Right renal cortex interstitium (tissue), 3 donors: Measurements from ENCODE around the gene C1QTNF12. TPM values are rescaled to one million over a fixed set of nuclear protein-coding genes. Genes with fewer than 3 reads are reported as not detected.

Experiments used
- DNase-seq, 3 donors: peaks; one replicate each; pipeline ENCODE4 v3.0.0-alpha.2; 2013; ENCODE audit warnings: low read depth in 3 of 3, low spot score in 2 of 3
- polyA plus RNA-seq, 3 donors: library from polyadenylated mRNA; unstranded; fragments of 120-200 nt; gene quantifications; one replicate each; pipeline ENCODE4 v1.2.1, GENCODE V29; 2013; ENCODE audit not compliant: insufficient read length in 3 of 3

The C1QTNF12 gene, protein sequence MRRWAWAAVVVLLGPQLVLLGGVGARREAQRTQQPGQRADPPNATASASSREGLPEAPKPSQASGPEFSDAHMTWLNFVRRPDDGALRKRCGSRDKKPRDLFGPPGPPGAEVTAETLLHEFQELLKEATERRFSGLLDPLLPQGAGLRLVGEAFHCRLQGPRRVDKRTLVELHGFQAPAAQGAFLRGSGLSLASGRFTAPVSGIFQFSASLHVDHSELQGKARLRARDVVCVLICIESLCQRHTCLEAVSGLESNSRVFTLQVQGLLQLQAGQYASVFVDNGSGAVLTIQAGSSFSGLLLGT
- polyA plus RNA-seq, result 1 to 10 TPM; 7.0 to 8.6 (median 7.4) TPM

- DNase-seq, result no peak
These were observed at the start of gene C1QTNF12 for GRCh38 chr1:1246577-1247340. C1QTNF12 (minus strand) TSS chr1:1246722; CDS start chr1:1246690, 32 bp downstream.

DNA sequence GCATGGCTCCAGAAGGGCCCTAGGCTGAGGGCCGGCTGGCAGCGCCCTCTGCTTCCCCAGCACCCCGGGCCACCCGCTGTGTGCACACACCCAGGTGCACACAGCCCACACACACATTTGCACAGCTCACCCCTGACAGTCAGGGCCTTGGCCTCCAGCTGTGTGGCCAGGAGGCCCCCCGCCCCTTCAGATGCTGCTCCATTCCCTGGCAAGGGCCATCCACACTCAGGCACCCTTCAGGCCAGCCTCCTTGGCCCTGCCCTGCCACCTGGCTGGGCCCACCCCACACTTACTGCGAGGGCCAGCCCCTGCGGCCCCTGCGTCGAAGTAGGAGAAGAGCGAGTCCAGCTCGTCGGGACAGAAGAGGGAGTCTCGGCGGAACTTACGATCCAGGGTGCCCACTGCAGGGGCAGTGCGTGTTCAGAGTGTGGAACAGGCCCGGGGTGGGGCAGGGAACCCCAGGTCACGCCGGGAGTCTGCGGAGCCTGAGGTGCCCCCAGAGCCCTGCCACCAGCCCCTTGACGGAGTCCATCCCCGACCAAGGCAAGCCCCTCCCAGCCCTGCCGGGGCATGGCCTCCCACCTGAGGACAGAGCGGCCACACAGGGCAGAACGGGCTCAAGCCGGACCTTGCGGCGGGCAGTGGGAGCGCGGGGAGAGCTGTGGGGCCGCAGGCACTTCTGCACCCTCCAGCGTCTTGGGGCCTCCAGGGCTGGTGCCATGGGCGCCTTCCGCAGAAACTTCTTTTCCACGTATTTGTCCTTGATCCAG lies 48.8 kb upstream of the C1QTNF12 start:
- DNase-seq, result no peak

- DNase-seq, result no peak
These were observed 47.8 kb upstream of the C1QTNF12 start for GRCh38 chr1:1294250-1294890.

DNA sequence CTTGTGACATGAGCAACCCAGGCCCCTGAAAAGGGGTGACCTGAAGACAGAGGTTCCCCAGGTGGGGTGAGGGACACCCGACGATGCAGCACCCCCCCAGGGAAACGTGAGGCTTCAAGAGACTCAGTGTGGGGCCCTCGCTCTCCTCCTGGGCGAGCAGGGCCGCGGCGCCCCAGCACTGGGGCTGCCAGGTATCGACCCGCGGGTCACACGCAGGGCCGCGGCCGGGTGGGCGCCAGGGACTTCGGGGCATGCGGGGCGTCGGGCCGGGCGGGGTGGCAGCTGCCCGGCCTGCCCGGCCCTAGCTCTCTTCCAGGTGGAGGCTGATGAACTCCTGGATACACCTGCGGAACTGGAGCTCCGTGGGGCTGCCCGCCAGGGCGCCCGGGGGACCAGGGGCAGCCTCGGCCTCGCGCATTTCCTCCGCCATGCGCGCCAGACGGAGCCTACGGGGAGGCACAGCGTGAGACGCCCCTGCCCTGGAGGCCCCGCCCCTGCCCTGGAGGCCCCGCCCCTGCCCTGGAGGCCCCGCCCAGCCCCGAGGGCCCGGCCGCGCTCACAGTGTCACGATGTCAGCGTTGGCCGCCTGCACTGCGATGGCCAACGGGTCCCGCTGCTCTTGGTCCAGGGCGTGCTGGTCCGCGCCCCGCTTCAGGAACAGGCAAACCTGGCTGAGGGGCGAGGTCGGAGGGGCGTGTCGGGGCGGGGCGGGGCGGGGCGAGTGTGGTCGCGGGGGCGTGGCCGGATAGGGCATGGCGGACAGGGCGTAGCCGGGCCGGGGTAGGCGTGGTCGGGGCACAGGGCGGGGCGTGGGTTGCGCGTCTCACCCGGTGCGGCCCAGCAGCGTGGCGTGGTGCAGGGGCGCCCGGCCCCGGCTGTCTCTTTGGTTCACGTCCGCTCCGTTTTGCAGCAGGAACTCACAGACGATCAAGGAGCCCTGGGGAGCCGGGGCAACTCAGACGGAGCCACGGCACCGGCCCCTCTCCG lies 47.0 kb upstream of the C1QTNF12 start:
- no peak for DNase-seq

GRCh38 chr1:1292851-1293250 lies 46.3 kb upstream of the C1QTNF12 start:
- DNase-seq, result no peak

DNA sequence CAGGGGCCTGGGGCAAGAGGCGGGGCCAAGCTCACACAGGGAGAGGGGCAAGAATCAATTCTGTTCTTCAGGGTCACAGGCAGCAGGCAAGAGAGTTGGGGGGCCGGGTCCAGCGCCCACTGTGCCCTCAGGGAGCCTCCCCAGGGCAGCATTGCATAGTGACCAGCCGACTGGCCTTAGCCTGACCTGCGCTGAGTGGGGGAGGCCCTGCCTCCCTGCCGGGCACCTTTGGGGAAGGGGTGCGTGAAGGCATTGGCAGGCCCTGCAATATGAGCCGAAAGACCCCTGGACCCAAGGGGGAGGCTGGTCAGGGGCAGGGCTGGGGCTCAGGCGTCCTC lies 45.9 kb upstream of the C1QTNF12 start:
- no peak for DNase-seq

GRCh38 chr1:1291548-1292441 lies 45.3 kb upstream of the C1QTNF12 start:
- peak in 2 of 3 donors; percentile 59 to 61 for DNase-seq

GRCh38 chr1:1291023-1291528 lies 44.6 kb upstream of the C1QTNF12 start:
- no peak for DNase-seq

DNA sequence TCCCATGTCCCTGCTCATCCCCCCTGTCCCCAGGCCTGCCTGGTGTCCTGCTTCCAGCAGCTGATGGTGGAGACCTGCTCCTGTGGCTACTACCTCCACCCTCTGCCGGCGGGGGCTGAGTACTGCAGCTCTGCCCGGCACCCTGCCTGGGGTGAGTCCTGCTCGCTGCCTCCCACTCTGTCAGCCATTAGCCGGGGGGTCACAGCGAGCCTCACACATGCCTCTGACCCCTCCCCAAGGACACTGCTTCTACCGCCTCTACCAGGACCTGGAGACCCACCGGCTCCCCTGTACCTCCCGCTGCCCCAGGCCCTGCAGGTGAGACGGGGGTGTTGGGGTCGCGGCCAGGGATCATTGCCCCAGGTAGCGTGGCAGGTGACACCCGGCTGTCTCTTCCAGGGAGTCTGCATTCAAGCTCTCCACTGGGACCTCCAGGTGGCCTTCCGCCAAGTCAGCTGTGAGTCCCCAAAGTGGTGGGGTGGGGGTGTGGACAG lies 43.8 kb upstream of the C1QTNF12 start:
- no peak for DNase-seq

GRCh38 chr1:1287288-1288110 lies 41.0 kb upstream of the C1QTNF12 start:
- no peak for DNase-seq

- DNase-seq, result no peak
These were observed 40.1 kb upstream of the C1QTNF12 start for GRCh38 chr1:1286313-1287261.

DNA sequence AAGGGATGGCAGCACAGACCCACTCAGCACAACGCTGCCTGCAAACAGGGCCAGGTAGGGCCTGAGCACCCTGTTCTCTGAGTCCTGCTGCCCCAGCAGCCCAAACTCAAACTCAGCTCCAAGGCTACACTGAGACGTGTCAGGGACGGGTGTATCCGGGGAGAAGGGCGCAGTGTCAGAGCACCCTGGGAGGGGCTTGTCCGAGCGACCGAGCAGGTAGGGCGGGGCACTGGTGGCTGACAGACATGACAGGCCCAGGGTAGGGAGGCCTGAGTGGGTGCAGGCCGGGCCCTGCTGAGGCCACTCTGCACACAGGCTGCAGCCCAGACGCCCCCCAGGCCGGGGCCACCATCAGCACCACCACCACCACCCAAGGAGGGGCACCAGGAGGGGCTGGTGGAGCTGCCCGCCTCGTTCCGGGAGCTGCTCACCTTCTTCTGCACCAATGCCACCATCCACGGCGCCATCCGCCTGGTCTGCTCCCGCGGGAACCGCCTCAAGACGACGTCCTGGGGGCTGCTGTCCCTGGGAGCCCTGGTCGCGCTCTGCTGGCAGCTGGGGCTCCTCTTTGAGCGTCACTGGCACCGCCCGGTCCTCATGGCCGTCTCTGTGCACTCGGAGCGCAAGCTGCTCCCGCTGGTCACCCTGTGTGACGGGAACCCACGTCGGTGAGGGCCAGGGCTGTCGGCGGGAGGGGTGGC lies 39.2 kb upstream of the C1QTNF12 start:
- DNase-seq, result no peak

DNA sequence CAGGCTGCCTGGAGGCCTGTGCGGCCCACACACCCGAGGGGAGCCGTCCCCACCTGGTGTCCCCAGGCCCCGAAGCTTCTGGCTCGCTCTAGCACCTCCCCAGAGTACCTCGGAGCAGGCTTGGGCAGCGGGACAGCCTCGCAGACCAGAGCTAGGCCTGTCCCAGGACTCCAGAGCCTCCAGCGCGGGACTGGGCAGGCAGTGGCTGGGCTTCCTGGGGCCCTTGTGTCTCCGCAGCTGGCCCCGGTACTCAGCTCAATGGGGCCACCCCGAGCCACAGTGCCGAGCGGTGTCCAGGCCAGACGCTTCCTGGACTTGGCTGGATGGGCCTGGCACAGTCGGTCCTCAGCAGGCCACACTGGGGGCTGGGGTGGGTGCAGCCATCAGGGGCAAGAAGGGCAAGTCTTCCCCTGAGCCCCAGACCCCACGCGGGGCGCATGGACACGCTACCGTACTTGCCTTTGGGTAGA lies 38.6 kb upstream of the C1QTNF12 start:
- DNase-seq, result no peak

DNA sequence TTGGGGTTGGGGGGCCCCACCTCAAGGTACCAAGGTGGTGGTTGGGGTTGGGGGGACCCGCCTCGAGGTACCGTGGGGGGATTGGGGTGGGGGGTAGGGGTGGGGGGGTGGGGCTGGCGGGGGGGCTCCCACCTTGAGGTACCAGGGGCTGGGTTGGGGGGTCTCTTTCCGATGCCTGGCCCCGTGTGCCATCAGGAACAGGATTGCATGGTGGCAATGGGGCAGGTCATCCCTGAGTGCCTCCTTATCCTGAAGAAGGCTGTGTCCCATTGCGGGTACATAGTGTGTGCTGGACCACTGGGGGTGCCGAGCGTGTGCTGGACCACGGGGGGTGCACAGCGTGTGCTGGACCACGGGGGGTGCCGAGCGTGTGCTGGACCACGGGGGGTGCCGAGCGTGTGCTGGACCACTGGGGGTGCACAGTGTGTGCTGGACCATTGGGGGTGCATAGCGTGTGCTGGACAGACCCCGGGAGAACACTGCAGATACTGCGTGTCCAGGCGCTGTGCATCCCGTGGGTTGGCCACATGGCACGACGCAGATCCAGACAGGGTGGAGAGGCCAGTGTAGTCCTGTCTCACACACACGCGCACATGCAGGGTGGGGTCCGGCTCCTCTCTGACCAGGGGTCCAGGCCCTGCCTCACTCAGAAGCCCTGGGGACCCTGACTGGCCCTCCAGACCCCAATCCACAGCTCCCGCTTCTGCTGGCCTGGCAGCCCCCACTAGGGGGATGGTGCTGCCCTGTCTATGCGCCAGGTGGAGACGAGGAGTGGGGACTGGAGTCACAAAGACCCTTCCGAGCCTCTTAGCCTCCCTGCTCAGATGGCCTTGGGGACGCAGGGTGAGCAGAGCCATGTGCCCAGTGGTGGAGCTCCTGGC lies 37.9 kb upstream of the C1QTNF12 start:
- DNase-seq, result no peak

GRCh38 chr1:1283821-1284220 lies 37.3 kb upstream of the C1QTNF12 start:
- no peak for DNase-seq
